HepG2 (cell line): ENCODE measurements around the gene MTA1. TPM values are rescaled to one million over a fixed set of nuclear protein-coding genes. Genes with fewer than 3 reads are reported as not detected.

Source experiments
- ARNT2 ChIP-seq: sonication (generic); formaldehyde crosslinking; IDR thresholded peaks from 2 replicates; pipeline ENCODE4 v1.8.0; 2022; ENCODE audit warnings: mild to moderate bottlenecking, low read depth, missing genetic modification reagents, moderate library complexity
- ATAD3A ChIP-seq: sonication (generic); formaldehyde crosslinking; IDR thresholded peaks from 2 replicates; pipeline ENCODE4 v1.4.0; 2020; ENCODE audit warnings: missing genetic modification reagents
- ATF3 ChIP-seq: sonication (generic); formaldehyde crosslinking; IDR thresholded peaks from 2 replicates; pipeline ENCODE4 v1.4.0; 2020; ENCODE audit warnings: missing genetic modification reagents
- BCL6 ChIP-seq: IDR thresholded peaks from 2 replicates; pipeline ENCODE4 v1.6.1; 2016; ENCODE audit warnings: missing genetic modification reagents, missing compliant biosample characterization
- FUBP1 ChIP-seq: sonication (generic); formaldehyde crosslinking; IDR thresholded peaks from 2 replicates; pipeline ENCODE4 v1.5.1; 2020; ENCODE audit warnings: missing genetic modification reagents, mild to moderate bottlenecking, borderline replicate concordance
- KAT2B ChIP-seq: fragments of 150-350 bp; IDR thresholded peaks from 2 replicates; pipeline ENCODE4 v1.6.1; 2014; ENCODE audit warnings: low read depth, low read length, borderline replicate concordance
- PAX8 ChIP-seq: sonication (generic); formaldehyde crosslinking; IDR thresholded peaks from 2 replicates; pipeline ENCODE4 v1.8.0; 2022; ENCODE audit warnings: mild to moderate bottlenecking, missing genetic modification reagents, borderline replicate concordance
- PHF20 ChIP-seq: sonication (generic); formaldehyde crosslinking; IDR thresholded peaks from 2 replicates; pipeline ENCODE4 v1.5.0; 2020; ENCODE audit warnings: mild to moderate bottlenecking, missing genetic modification reagents
- RBAK ChIP-seq: sonication (generic); formaldehyde crosslinking; IDR thresholded peaks from 2 replicates; pipeline ENCODE4 v1.5.1; 2020; ENCODE audit warnings: mild to moderate bottlenecking, missing genetic modification reagents
- SIN3B ChIP-seq: fragments of 150-350 bp; IDR thresholded peaks from 2 replicates; pipeline ENCODE4 v1.6.1; 2014; ENCODE audit warnings: low read length
- SMYD3 ChIP-seq: sonication (generic); formaldehyde crosslinking; IDR thresholded peaks from 2 replicates; pipeline ENCODE4 v1.8.1; 2023; ENCODE audit warnings: mild to moderate bottlenecking, missing genetic modification reagents
- TCF12 ChIP-seq, 2 experiments: fragments of 450-650 bp in 1 of 2; sonication (generic) in 1 of 2; formaldehyde crosslinking in 1 of 2; IDR thresholded peaks; 2 replicates each; pipeline versions ENCODE4 v1.6.1 to v1.8.0; 2017 to 2022; ENCODE audit warnings: antibody characterized with exemption in 1 of 2, mild to moderate bottlenecking in 1 of 2, missing genetic modification reagents in 1 of 2, moderate library complexity in 1 of 2
- TOPORS ChIP-seq: sonication (generic); formaldehyde crosslinking; IDR thresholded peaks from 2 replicates; pipeline ENCODE4 v1.8.0; 2023; ENCODE audit warnings: mild to moderate bottlenecking, missing genetic modification reagents
- U2AF1 ChIP-seq: fragments of 200-400 bp; formaldehyde crosslinking; optimal IDR thresholded peaks from 2 replicates; pipeline ENCODE3; 2017; ENCODE audit warnings: mild to moderate bottlenecking, low read depth, low read length
- WIZ ChIP-seq: sonication (generic); formaldehyde crosslinking; IDR thresholded peaks from 2 replicates; pipeline ENCODE4 v1.5.1; 2020; ENCODE audit warnings: mild to moderate bottlenecking, missing genetic modification reagents
- ZBTB34 ChIP-seq: sonication (generic); formaldehyde crosslinking; IDR thresholded peaks from 2 replicates; pipeline ENCODE4 v1.8.0; 2022; ENCODE audit warnings: mild to moderate bottlenecking, missing genetic modification reagents
- ZFP36 ChIP-seq: fragments of 150-350 bp; IDR thresholded peaks from 2 replicates; pipeline ENCODE4 v1.6.1; 2018; ENCODE audit warnings: borderline replicate concordance, low read length, low read depth; ENCODE audit not compliant: partially characterized antibody
- ZFYVE20 ChIP-seq: sonication (generic); formaldehyde crosslinking; IDR thresholded peaks from 2 replicates; pipeline ENCODE4 v1.8.0; 2023; ENCODE audit warnings: low read depth, mild to moderate bottlenecking, moderate library complexity, missing genetic modification reagents, borderline replicate concordance
- ZNF225 ChIP-seq: sonication (generic); formaldehyde crosslinking; IDR thresholded peaks from 2 replicates; pipeline ENCODE4 v1.4.0; 2020; ENCODE audit warnings: mild to moderate bottlenecking, missing genetic modification reagents
- ZNF275 ChIP-seq: sonication (generic); formaldehyde crosslinking; IDR thresholded peaks from 2 replicates; pipeline ENCODE4 v1.8.0; 2022; ENCODE audit warnings: missing genetic modification reagents, mild to moderate bottlenecking, inconsistent platforms, borderline replicate concordance
- ZNF317 ChIP-seq: sonication (generic); formaldehyde crosslinking; IDR thresholded peaks from 2 replicates; pipeline ENCODE4 v1.5.0; 2020; ENCODE audit warnings: mild to moderate bottlenecking, missing genetic modification reagents
- ZNF510 ChIP-seq: sonication (generic); formaldehyde crosslinking; IDR thresholded peaks from 2 replicates; pipeline ENCODE4 v1.4.0; 2020; ENCODE audit warnings: low read depth, mild to moderate bottlenecking, missing genetic modification reagents
- ZNF629 ChIP-seq: sonication (generic); formaldehyde crosslinking; conservative IDR thresholded peaks from 2 replicates; pipeline ENCODE4 v1.5.0; 2020; ENCODE audit warnings: missing genetic modification reagents
- ZNF878 ChIP-seq: sonication (generic); formaldehyde crosslinking; IDR thresholded peaks from 2 replicates; pipeline ENCODE4 v1.8.1; 2023; ENCODE audit warnings: mild to moderate bottlenecking, missing genetic modification reagents, moderate library complexity
- ZSCAN20 ChIP-seq: sonication (generic); formaldehyde crosslinking; IDR thresholded peaks from 2 replicates; pipeline ENCODE4 v1.4.0; 2020; ENCODE audit warnings: missing genetic modification reagents, mild to moderate bottlenecking, borderline replicate concordance
- polyA plus RNA-seq, 8 experiments: library from polyadenylated mRNA; depleted of rRNA in 3 of 8; stranded (reverse) in 7 of 8; unstranded in 1 of 8; fragments of >200 nt; fragmentation: Illumina TruSeq in 4 of 8; extraction: Trizol in 4 of 8; gene quantifications; 2 replicates each; pipeline versions ENCODE4 v1.2.1 to v1.2.3, GENCODE V29; 2011 to 2016; ENCODE audit warnings: low read depth in 4 of 8, missing spikeins in 1 of 8, mixed read lengths in 1 of 8; ENCODE audit not compliant: insufficient read depth in 1 of 8
- total RNA-seq, 5 experiments: library from RNA; depleted of rRNA; stranded (reverse); fragments of >200 nt; fragmentation: Illumina TruSeq; extraction: Trizol; gene quantifications; 2 replicates each; pipeline ENCODE4 v1.2.3, GENCODE V29; 2016; ENCODE audit warnings: low read depth in 1 of 5

Gene MTA1
- total and polyA plus RNA-seq, 2 of the 13 experiments (the other 11 are each of a cell fraction or from before 2014, with no cell fraction given), result 35.2 to 85.8 TPM

- peak; percentile 81; the same call in 1 of the 2 replicates for TF ChIP-seq ZBTB34 (CRISPR knock-in tag)
- 0 out of 2 replicates have a peak, but pooled peaks have one; percentile 46 for TF ChIP-seq ZNF225
- TF ChIP-seq FUBP1 (CRISPR knock-in tag), result no peak
- TF ChIP-seq ZNF510, result 0 out of 2 replicates have a peak, but pooled peaks have one; percentile 34
- peak; percentile 63; the same call in 1 of the 2 replicates for TF ChIP-seq TOPORS (CRISPR knock-in tag)
- no peak for TF ChIP-seq ZNF629 (CRISPR knock-in tag)
- no peak for TF ChIP-seq RBAK (CRISPR knock-in tag)
- TF ChIP-seq SMYD3, result no peak
- TF ChIP-seq ZSCAN20 (CRISPR knock-in tag), result peak; percentile 70; the same call in 1 of the 2 replicates
- TF ChIP-seq ATF3 (CRISPR knock-in tag), result no peak
- no peak for TF ChIP-seq PAX8
- TF ChIP-seq KAT2B, result no peak
- TF ChIP-seq ZNF275 (CRISPR knock-in tag), result no peak
- TF ChIP-seq BCL6 (CRISPR knock-in tag), result no peak
- peak; percentile 57 for TF ChIP-seq PHF20 (CRISPR knock-in tag)
- no peak for TF ChIP-seq WIZ
- no peak for TF ChIP-seq ZNF878
- no peak for TF ChIP-seq TCF12 (IDR thresholded peaks at IDR 0.05)
- no peak for TF ChIP-seq TCF12 (CRISPR knock-in tag; IDR thresholded peaks at IDR 0.05)
- no peak for TF ChIP-seq SIN3B
- 0 out of 2 replicates have a peak, but pooled peaks have one; percentile 30 for TF ChIP-seq ZNF317
- TF ChIP-seq ZFYVE20 (CRISPR knock-in tag), result 0 out of 2 replicates have a peak, but pooled peaks have one; percentile 39
- TF ChIP-seq ATAD3A (CRISPR knock-in tag), result no peak
- TF ChIP-seq U2AF1, result no peak
- no peak for TF ChIP-seq ZFP36
- TF ChIP-seq ARNT2 (CRISPR knock-in tag), result peak; percentile 65; the same call in 1 of the 2 replicates
Observed at GRCh38 chr14:105419195-105420091, at the start of gene MTA1 (continued).
